Measurements from ENCODE around the gene NGF.

NGF gene

DNA sequence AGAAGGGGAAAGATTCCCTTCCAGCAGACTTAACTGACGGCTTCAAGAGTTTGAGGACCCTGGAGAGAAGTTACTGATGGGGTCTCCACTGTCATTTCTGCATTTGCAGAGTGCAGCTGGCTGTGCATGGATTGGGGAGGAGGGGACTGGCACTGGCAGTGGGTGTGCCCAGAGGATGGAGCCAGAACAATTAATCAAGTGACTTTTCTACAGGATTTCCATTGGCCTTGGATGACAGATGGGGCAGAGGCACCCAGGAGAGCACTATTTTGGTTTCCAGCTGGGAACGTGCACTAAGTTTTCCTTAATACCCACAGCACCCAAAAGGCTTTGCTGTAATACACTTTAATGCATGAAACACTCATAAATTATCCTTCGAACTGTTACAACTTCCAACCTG, 1.3 kb downstream of the NGF start:
- no peak for DNase-seq (ENCODE audit: low read depth)

DNA sequence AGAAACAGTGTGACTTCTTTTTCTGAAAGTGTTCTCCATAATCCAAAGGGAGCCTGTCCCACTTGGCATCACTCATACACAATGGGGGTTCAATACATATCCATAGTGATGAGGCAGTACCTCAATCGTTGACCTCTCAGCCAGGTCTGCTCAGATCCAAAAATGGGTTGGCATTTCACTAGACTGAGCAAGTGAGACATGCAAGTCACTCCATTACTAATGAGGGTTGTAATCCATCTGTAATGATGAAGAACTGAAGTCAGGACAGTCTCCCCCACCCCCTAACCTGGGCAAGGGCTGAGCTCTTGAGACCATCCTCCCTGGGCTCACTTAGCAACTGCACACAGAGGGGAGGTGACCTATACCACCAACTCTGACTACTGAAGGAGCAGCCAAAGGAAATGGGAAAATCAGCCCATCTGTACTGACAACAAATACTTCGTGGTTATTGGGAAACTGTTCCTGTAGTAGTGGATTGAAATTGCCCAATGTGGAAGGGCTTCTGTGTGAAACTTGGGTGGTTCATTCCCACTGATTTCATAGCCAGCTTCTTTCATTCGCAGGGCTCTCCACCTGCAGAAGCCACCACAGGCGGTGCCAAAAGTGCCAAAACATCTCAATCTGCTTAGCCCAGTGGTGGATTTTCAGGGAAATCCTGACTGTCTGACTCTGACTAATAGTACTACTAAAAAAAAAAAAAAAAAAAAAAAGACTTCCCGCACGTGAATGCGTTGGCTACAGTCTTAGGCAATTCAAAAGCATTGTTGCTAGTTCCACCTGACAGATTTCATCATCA, 5.0 kb downstream of the NGF start:
- DNase-seq (ENCODE audit: low read depth): peak; percentile 92

DNA sequence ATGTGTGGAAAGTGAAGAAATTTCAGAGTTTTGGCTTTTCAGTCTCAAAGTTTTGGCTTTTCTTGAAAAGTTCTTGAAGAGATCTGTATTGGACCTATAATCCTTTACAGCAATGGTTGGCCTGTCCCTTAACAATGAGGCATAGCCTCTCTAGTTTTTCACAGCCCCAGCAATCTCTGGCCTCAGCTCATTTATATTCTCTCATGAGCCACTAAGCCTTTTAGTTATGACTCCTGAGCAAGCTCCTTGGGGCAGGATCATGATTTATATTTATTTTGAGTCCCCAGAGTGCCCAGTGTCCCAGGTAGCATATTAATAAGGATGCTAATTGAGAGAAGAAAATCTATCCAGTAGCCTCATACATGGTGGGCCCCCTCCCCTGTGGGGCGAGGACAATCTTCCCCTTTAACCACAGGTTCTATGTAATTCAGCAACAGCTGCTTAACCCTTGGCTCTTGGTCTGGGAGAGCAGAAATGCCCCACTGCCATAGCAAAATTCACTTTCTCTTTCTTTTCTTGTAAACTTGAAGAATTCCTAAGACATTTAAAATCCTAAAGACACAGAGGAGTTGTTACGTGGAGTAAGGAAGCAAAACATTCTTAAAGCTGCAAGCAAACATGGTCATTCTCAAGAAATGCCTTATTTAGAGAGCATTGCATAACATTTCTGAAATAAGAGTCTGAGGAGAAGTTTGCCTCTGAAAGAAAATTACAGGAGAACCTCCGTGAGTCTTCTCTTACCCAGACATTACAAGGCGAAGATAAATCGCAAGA, 6.3 kb downstream of the NGF start:
- peak; percentile 82 for DNase-seq (ENCODE audit: low read depth)

DNA sequence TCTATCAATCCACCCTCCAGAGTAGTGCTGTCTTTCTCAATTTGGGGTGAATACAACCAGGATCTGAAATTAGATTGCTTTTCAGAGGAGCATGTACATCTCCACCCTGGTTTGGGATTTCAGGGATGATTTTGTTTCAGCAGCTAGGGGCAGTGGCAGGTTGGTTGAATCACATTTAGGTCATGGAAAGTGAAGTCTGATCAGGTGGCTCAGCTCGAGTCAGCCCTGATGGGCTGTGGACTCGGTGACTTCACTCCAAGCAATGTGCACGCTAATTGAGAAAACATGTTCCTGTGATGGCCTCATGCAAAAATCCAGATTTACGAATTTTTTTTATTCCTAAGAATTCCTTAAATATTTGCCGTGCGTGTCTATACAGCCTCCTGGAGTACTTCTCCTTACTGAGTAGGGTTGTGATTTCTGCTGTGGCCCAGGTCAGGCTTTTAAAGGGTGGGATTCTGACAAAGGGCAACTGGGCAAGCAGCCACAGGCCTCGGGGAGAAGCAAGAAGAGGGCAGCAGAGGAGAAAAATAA, 7.5 kb downstream of the NGF start:
- peak; percentile 97 for DNase-seq (ENCODE audit: low read depth)

DNA sequence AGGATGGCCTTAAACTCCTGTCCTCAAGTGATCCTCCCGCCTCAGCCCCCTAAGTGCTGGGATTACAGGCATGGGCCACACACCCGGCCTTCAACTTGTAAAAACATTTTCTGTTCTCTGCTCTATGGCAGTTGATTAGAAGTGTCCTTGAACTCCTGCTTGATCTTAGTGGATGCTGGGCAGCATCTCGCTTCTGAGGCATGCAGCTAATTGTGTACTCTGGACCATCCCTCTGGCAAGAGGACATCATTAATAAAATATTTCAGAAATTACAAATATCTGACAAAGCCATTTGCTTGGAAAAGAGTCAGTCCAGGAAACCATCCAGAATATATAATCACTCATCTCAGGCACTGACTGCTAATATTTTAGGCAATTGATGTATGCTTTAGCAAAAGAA, 8.1 kb downstream of the NGF start:
- DNase-seq (ENCODE audit: low read depth): peak; percentile 44

DNA sequence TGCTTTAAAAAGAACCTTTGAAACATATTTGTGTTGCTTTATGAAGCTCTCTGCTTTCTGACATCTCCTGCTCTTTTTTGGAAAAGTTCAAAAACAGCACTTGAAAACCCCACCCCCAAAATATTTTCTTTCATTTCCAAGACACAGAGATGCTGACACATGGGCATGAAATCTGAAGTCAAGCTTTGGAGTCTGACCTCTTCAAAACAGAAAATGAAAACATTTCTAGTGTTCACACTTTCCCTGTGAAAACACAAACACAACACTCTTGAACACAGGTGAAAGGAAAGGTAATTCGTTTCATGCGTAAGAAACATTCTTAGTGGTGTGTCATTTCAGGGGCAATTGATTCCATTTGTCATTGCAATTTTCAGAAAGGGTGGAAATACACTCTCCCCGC, 10.8 kb downstream of the NGF start:
- DNase-seq (ENCODE audit: low read depth): peak; percentile 54

DNA sequence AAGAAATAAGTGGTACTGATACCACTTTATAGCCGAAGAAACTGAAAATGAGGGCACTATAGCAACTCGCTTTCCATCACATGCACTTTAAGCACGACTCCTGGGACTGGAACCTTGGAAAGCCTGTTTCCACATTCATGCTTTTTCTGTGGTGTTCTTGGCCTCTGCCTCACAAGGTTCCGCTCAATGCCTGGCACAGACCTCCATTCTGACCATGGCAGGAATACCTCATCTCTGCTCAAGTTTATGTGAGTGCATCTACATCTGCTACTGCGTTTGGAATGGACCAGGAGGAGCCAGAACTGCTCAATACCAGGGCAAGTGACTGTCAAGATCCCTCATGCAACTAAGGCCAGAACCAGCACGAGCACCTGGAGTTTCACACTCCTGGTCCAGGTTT, 11.6 kb downstream of the NGF start:
- no peak for DNase-seq (ENCODE audit: low read depth)

DNA sequence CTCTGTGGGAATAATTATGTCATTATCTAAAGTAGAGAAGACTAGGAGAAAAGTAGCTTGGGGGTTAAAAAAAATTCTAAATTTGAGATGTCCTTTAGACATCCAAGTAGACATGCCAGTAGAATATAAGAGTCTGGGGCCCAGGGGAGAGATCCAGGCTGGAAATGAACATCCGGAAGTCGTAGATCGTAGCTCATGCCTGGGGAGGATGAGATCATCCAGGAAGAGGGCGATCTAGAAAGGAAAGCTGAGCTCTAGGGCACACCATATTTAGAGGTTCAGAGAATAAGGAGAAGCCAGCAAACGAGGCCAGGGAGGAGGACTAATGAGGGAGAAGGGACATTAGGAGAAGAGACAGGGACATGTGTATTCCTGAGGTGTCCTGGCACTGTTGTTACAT, 12.2 kb downstream of the NGF start:
- peak; percentile 62 for DNase-seq (ENCODE audit: low read depth)

DNA sequence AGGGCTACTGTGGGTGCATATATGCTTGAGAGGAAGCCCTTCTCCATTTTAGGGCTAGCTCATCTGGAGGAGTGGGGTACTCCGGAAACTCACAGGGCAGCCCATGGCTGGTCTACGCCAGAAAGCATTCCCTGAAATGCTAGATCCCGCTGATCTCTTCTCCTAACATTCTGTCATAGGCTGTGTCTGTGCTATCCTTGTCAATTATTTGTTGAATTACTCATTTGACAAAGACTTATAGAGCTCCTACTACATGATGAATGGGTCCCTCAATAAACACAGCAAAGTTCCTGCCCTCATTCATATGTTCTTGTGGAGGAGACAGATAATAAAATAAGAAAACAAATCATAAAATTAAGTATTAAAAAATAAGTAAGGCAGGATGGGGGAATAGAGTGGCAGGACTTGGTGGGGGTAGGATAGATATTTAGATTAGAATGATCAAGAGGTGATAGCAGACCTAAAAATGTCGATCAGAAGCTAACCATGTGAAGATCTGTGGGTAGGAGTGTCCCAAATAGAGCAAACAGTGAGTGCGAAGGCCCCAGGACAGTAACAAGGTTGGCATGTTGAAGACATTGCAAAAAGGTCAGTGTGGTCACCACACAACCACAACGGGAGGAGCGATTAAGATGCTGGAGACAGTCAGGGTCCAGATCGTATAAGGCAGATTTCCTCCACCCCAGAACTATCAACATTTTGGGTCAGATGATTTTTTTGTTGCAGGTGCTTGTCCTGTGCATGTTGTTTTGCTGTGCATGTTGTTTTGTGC, 13.2 kb downstream of the NGF start:
- no peak for DNase-seq (ENCODE audit: low read depth)

DNA sequence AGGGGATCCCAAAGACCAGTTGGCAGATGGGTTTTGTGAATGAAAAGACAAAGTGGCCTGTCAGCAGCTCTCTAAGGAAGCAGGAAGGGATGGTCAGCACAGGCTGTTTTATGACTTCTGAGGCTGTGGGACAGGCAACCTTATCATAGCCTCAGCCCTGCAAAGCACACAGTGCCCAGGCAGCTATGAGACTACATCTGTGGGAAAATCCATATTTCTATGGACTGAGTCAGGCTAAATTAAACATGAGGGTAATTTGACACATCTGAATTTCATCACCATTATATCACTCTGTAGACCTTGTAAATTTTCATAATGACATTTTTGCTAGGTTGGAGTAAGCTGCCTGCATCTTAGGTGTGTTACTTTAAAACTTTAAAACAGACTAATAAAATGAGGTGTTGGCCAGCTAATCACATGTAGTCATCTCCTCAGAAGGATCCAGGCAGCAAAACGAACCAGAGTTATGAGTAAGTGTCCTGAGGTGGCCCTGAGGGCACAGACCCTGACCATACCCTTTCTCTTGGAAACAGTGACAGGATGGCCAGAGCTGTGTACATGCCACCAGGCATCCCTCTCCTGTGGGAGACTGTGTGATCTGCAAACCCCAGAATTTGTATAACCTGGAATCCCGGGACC, 14.6 kb downstream of the NGF start:
- DNase-seq (ENCODE audit: low read depth): peak; percentile 76

DNA sequence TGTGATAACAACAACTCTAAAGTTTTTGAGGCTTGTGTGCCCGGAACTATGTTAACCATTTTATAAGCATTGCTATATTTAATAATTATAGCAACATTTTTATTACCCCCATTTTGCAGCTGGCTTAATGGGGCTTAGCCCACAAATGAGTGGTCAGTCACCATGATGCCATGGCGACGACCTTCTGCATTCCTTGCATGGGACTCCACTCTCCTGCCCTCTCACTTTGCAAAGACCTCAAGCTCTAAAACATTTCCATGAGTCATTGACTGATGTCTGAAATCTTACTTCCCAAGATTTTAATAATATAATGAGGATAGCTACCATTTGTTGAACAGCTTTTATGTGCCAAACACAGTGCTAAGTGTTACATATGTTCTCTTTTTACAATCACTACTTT, 15.4 kb downstream of the NGF start:
- peak; percentile 75 for DNase-seq (ENCODE audit: low read depth)

DNA sequence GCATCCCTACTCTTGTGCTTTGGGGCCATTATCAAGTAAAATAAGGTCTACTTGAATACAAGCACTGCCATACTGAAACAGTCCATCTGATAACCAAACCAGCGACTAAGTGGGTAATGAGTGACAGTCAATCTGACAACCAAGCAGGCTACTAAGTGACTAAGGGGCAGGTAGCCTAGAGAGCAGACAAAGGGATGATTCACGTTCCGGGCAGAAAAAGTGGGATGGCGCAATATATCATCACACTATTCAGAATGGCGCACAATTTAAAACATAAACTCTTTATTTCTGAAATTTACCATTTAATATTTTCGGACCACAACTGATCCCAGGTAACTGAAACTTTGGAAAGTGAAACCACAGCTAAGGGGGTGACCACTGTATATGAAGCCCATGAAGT, 17.7 kb downstream of the NGF start:
- DNase-seq (ENCODE audit: low read depth): peak; percentile 66

DNA sequence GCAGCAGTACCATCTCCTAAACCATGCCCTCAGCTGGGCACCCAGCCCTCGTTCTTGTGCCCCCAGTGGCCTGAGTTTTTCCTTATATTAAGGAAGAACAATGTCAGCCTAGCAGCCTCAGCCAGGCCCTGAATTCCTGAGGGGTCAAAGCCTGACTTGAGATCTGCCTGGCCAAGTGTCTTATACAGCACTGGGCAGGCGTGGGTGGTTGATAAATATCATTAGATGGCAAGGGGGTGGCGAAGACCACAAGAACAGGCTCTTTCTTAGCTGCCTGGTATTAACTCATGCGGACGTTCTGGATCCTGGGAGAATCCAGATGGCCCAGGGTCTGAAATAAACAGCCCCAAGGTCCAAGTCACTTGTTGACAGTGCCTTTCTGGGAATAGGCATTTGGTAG, 18.3 kb downstream of the NGF start:
- DNase-seq (ENCODE audit: low read depth): no peak

DNA sequence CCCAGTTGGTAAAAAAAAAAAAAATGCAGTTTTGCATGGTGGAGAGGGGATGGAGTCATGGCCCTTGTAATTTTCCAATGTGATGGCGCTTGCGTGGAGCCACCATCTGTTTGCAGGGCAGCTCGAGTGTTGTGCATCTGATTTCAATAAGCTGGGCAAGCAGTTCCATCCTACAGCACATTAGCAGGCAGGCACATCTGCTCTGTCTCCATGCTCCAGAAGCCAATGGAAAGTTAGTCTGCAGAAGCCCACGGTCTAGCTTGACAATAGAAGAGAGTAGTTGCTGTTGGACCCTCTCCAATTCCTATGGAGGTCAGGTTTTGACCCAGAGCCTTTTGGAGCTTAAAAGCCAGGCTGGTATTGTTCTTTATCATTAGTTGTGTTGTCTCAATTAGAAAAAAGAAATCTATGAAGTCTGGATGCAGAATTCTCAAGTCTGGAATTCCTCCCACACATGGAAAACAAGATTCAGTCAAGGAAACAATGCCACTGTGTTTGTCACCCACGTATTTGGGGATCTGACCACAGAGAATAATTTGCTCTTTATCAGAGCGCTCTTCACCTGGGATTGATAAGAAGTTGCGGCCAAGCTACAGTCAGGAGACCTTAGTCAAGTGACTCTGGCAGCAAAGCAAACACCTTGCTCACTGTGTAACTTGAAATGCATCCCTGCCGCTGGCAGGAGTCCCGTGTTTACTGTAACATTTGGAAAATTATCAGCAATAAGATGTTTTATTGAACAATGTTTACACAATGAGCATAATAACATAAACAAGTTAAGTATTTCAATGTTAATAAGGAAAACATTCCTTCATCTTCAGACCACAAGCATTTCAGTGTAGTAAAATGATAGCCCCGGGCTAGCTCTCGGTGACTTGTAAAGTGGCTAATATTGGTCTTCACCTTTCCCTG, 20.7 kb downstream of the NGF start:
- DNase-seq (ENCODE audit: low read depth): no peak

DNA sequence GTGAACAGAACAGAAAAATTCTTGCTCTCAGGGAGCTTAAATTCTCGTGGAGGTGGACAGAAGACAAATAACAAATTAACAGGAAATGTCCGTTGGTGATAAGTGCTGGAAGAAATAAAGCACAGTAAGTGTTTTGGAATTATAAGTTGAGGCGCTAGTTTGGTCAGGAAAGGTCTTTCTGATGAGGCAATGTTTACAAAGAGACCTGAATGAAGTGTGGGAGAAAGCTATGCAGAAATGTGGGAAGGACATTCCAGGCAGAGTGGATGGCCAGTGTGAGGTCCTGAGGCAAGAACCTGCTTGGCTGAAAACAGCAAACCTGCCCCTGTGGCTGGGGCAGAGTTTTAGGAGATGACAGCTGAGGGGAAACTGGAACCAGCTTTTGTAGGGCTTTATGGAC, 23.3 kb downstream of the NGF start:
- DNase-seq (ENCODE audit: low read depth): peak; percentile 92

DNA sequence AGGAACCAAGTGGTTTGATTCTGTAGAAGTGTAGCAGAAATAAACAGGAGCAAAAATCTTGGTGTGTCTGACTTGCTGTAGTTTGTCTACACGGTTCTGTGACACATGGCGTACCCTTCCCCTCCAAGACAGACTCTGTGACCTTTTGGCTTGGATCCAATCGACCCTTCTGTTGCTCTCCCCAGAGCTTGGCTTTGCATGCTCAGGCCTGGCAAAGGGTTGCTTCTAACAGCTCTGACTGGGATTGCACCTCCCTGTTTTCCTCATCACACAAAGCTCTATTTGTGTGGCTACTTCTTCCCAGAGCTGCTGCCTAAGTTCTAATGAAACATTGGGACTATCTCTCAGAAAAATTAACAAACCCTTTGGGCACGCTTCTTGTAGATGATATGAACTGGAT, 24.0 kb downstream of the NGF start:
- DNase-seq (ENCODE audit: low read depth): no peak

DNA sequence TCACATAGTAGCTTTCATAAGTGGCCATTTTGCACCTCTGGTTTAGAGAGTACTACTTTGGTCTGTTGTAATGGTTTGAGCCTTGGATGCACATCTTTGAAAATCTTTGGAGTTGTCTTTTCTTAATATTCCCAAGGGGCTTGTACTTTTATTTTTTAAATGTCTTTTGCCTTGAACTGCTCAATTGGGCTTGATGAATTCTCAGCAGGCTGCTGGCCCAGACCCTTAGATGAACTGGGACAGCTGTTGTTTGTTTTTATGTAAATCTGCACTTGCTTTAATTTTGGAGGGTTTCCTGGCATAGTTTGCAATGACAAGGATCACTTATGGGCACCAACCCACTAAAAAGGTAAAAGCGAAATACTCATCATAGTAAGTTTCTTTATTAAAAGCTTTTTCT, 24.9 kb downstream of the NGF start:
- no peak for DNase-seq (ENCODE audit: low read depth)

DNA sequence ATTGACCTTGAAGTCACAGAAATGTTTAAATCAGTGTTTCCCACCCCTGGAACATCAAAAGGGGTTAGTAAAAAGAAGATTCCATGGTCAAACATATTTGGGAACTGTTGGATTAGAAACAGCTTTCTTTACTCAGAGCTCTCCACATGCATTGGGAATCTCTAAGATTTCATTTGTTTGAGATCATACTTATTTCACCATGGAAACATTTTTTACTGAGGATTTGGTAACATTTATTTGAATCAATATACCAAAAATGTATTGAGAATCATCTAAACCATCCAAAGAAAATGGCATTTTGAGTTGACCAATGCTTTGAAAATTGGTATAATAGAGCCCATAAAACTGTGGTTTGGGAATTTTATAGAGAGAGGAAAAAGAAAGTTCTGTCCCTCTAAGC, 25.3 kb downstream of the NGF start:
- DNase-seq (ENCODE audit: low read depth): no peak

DNA sequence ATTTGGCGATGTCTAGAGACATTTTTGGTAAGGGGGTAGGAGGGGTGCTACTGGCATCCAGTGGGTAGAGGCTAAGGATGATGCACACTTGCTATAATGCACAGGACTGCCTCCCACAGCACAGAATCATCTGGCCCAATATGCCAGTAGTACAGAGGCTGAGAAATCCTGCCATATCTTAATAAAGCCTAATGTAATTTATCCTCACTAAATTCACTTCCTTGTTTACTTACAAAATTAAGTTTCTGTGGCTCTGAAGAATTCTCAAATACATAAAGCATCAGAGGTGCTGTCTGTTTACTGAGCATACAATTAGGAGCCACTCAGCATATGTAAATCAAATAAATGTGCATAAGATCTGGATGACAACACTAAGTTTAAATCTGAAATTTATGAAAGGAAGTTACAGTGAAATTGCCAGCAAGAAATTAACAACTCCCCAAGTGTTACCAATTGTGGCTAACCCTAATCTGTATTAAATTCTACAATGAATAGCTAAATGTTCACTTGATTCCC, 26.5 kb downstream of the NGF start:
- no peak for DNase-seq (ENCODE audit: low read depth)

DNA sequence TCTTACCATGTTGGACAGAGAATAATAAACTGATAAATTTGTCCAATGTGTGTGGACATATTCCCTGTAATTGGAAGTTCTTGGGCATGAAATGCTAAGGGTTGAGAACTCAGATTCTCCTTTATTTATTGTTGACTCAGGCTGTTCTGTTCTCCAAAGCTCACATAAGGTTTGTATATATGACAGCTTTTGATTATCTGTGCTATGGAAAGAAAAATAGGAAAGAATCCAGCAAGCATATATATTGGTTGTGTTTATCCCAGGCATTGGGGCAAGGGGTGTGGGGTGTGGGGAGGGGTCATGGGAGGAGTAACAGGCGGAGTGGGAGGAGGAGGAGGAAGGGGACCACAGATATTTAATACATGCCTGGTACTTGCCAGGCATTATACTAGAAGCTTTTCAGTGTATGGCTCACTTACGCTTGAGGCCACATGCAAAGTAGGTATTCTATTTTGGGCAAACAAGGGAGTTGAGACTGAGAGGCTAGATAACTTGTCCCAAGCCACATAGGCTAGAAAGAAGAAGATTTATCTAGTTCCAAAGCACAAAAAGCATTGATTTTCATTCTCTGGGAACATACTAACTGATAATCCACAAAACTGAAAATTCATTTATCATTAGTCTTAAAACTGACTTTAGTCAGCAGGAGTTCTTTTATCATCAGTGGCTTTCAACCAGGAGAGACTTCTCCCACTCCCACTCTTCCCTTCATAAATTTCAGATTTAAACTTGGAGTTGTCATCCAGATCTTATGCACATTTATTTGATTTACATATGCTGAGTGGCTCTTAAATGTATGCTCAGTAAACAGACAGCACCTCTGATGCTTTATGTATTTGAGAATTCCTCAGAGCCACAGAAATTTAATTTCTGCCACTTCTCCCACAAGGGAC, 27.2 kb downstream of the NGF start:
- DNase-seq (ENCODE audit: low read depth): no peak
